Non-pigmented ciliary epithelial cell (primary cell): ENCODE results near the gene RNF25.

ENCODE experiments used
- DNase-seq: peaks from one replicate; pipeline ENCODE4 v3.0.0-alpha.2; 2010; ENCODE audit warnings: low read depth

The RNF25 gene

GRCh38 chr2:218680061-218680460 lies 8.3 kb upstream of the RNF25 start:
- DNase-seq = no peak

- no peak for DNase-seq
Observed at GRCh38 chr2:218679119-218679518, 7.3 kb upstream of the RNF25 start.

- no peak for DNase-seq
Observed at GRCh38 chr2:218671097-218671653, 627 bp downstream of the RNF25 start.

GRCh38 chr2:218664653-218665052 lies 7.1 kb downstream of the RNF25 start:
- no peak for DNase-seq

GRCh38 chr2:218663901-218664300 lies 7.9 kb downstream of the RNF25 start:
- no peak for DNase-seq

GRCh38 chr2:218662827-218663226 lies 9.0 kb downstream of the RNF25 start:
- no peak for DNase-seq

- DNase-seq = no peak
Observed at GRCh38 chr2:218662377-218662776, 9.4 kb downstream of the RNF25 start.

- DNase-seq = no peak
Observed at GRCh38 chr2:218659988-218660358, 11.8 kb downstream of the RNF25 start.

GRCh38 chr2:218659258-218659987 lies 12.4 kb downstream of the RNF25 start, which contains the start of the genes BCS1L and ZNF142:
Gene BCS1L (plus strand): TSS chr2:218659683. CDS start chr2:218660988, 1,305 bp downstream.
Gene ZNF142 (minus strand): TSS chr2:218659623. CDS start chr2:218656429, 3,194 bp downstream.
- DNase-seq = peak; percentile 51

- DNase-seq = no peak
Observed at GRCh38 chr2:218658671-218659257, 13.0 kb downstream of the RNF25 start.

- DNase-seq = no peak
Observed at GRCh38 chr2:218655751-218656150, 16.1 kb downstream of the RNF25 start.

- DNase-seq = no peak
Observed at GRCh38 chr2:218648787-218649100, 23.1 kb downstream of the RNF25 start.

GRCh38 chr2:218648088-218648786 lies 23.6 kb downstream of the RNF25 start:
- DNase-seq = no peak

GRCh38 chr2:218645126-218645525 lies 26.7 kb downstream of the RNF25 start:
- no peak for DNase-seq

- DNase-seq = no peak
Observed at GRCh38 chr2:218644721-218645120, 27.1 kb downstream of the RNF25 start.

- DNase-seq = no peak
Observed at GRCh38 chr2:218643751-218644310, 28.0 kb downstream of the RNF25 start.

GRCh38 chr2:218642786-218643185 lies 29.0 kb downstream of the RNF25 start:
- DNase-seq = no peak

- DNase-seq = no peak
Observed at GRCh38 chr2:218642121-218642656, 29.6 kb downstream of the RNF25 start.

GRCh38 chr2:218638372-218638771 lies 33.4 kb downstream of the RNF25 start:
- no peak for DNase-seq

GRCh38 chr2:218635719-218636118 lies 36.1 kb downstream of the RNF25 start:
- no peak for DNase-seq

- no peak for DNase-seq
Observed at GRCh38 chr2:218631837-218632236, 40.0 kb downstream of the RNF25 start.

- DNase-seq = no peak
Observed at GRCh38 chr2:218627939-218628338, 43.9 kb downstream of the RNF25 start.
